ENCODE data around the gene SKA2.

DNA sequence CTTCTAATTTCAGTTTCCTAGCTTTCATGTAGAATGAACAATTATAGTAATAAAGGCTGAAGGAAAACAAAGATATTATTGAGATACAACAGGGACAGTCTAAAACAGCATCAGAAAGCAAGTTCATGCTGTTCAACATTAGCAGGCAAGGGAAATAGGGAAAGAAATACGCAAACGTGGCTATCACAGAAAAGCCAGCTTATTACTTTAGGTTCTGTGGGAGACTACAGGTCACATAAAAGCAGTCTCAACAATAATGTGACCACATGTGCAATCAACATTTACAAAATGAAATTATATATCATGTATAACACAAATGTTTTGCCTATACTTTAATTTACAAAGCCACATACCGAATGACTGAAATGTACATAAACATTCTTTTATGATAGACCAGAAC lies 43.4 kb downstream of the SKA2 start:
- TF ChIP-seq PHF8 (IDR thresholded peaks at IDR 0.05; ENCODE audit: borderline replicate concordance, low read length) = no peak
- no peak for TF ChIP-seq SIN3A (IDR thresholded peaks at IDR 0.05; ENCODE audit: borderline replicate concordance in 2 of 2, control insufficient read depth in 1 of 2, low read depth in 2 of 2, low read length in 2 of 2)
- TF ChIP-seq NFE2L1 (tag; IDR thresholded peaks at IDR 0.05; ENCODE audit: borderline replicate concordance, low read depth) = no peak
- TF ChIP-seq ARID1B (IDR thresholded peaks at IDR 0.05) = no peak
- no peak for TF ChIP-seq MAFF (IDR thresholded peaks at IDR 0.05; ENCODE audit: low read length)
- TF ChIP-seq, protein P1, sequence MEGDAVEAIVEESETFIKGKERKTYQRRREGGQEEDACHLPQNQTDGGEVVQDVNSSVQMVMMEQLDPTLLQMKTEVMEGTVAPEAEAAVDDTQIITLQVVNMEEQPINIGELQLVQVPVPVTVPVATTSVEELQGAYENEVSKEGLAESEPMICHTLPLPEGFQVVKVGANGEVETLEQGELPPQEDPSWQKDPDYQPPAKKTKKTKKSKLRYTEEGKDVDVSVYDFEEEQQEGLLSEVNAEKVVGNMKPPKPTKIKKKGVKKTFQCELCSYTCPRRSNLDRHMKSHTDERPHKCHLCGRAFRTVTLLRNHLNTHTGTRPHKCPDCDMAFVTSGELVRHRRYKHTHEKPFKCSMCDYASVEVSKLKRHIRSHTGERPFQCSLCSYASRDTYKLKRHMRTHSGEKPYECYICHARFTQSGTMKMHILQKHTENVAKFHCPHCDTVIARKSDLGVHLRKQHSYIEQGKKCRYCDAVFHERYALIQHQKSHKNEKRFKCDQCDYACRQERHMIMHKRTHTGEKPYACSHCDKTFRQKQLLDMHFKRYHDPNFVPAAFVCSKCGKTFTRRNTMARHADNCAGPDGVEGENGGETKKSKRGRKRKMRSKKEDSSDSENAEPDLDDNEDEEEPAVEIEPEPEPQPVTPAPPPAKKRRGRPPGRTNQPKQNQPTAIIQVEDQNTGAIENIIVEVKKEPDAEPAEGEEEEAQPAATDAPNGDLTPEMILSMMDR (IDR thresholded peaks at IDR 0.05 in 2 of 3, conservative IDR thresholded peaks at IDR 0.05 in 1 of 3; ENCODE audit: insufficient read depth in 2 of 3, low read depth in 1 of 3, low read length in 3 of 3) = no peak
- no peak for TF ChIP-seq EZH2 (IDR thresholded peaks at IDR 0.05; ENCODE audit: borderline replicate concordance, low read depth, low read length)
- TF ChIP-seq HSF4 (CRISPR knock-in tag; IDR thresholded peaks at IDR 0.05; ENCODE audit: borderline replicate concordance) = no peak
- TF ChIP-seq POLR2A (conservative IDR thresholded peaks at IDR 0.05) = no peak
- TF ChIP-seq ZNF384 (IDR thresholded peaks at IDR 0.05; ENCODE audit: low read depth, low read length) = no peak
- no peak for TF ChIP-seq FOXA1 (IDR thresholded peaks at IDR 0.05; ENCODE audit: borderline replicate concordance)
- no peak for TF ChIP-seq PHF20 (IDR thresholded peaks at IDR 0.05; ENCODE audit: partially characterized antibody)

All from K562 (cell line).